Trophoblast cell (in vitro differentiated cells and primary cell): Measurements from ENCODE around the gene NAT14.

Experiments used
- DNase-seq, 2 donors: peaks; one replicate each; pipeline ENCODE4 v3.0.0-alpha.2; 2016
- H2AFZ ChIP-seq: 2 replicates; pipeline ENCODE4 v1.6.1; 2013; ENCODE audit warnings: low read length, moderate library complexity, mild to moderate bottlenecking; ENCODE audit not compliant: insufficient read depth, poor library complexity
- H2AK5ac ChIP-seq: 2 replicates; pipeline ENCODE4 v1.6.1; 2013; ENCODE audit warnings: mild to moderate bottlenecking, low read length
- H2BK120ac ChIP-seq: 2 replicates; pipeline ENCODE4 v1.6.1; 2013; ENCODE audit warnings: low read length, mild to moderate bottlenecking, moderate library complexity; ENCODE audit not compliant: insufficient read depth, poor library complexity
- H2BK12ac ChIP-seq: 2 replicates; pipeline ENCODE4 v1.6.1; 2013; ENCODE audit warnings: mild to moderate bottlenecking, low read length, moderate library complexity
- H2BK5ac ChIP-seq: 2 replicates; pipeline ENCODE4 v1.6.1; 2013; ENCODE audit warnings: low read length, low read depth, moderate library complexity, mild to moderate bottlenecking; ENCODE audit not compliant: poor library complexity
- H3K14ac ChIP-seq: 2 replicates; pipeline ENCODE4 v1.6.1; 2013; ENCODE audit warnings: mild to moderate bottlenecking, low read length
- H3K18ac ChIP-seq: 2 replicates; pipeline ENCODE4 v1.6.1; 2013; ENCODE audit warnings: mild to moderate bottlenecking, low read length
- H3K23ac ChIP-seq: 2 replicates; pipeline ENCODE4 v1.6.1; 2013; ENCODE audit warnings: low read length
- H3K27ac ChIP-seq: 2 replicates; pipeline ENCODE4 v1.5.1; 2013; ENCODE audit warnings: low read depth, mild to moderate bottlenecking, inconsistent platforms, low read length, moderate library complexity
- H3K27me3 ChIP-seq: 2 replicates; pipeline ENCODE4 v1.6.1; 2013; ENCODE audit warnings: inconsistent platforms, mild to moderate bottlenecking, low read length, moderate library complexity; ENCODE audit not compliant: insufficient read depth
- H3K36me3 ChIP-seq, 2 experiments: 1 replicate in 1 of 2; 2 replicates in 1 of 2; pipeline ENCODE4 v1.6.1; 2013; ENCODE audit warnings: low read length in 2 of 2, mild to moderate bottlenecking in 2 of 2, moderate library complexity in 1 of 2; ENCODE audit not compliant: insufficient read depth in 2 of 2, control insufficient read depth in 1 of 2
- H3K4ac ChIP-seq: 2 replicates; pipeline ENCODE4 v1.6.1; 2013; ENCODE audit warnings: low read depth, mild to moderate bottlenecking, low read length, moderate library complexity
- H3K4me1 ChIP-seq, 2 experiments: 1 replicate in 1 of 2; 2 replicates in 1 of 2; pipeline ENCODE4 v1.6.1; 2013; ENCODE audit warnings: low read length in 2 of 2, mild to moderate bottlenecking in 2 of 2, moderate library complexity in 1 of 2; ENCODE audit not compliant: insufficient read depth in 2 of 2, control insufficient read depth in 1 of 2
- H3K4me2 ChIP-seq: 2 replicates; pipeline ENCODE4 v1.6.1; 2013; ENCODE audit warnings: inconsistent platforms, mild to moderate bottlenecking, low read length, moderate library complexity
- H3K4me3 ChIP-seq: 2 replicates; pipeline ENCODE4 v1.5.1; 2013; ENCODE audit warnings: mild to moderate bottlenecking, low read depth, low read length, inconsistent platforms
- H3K79me1 ChIP-seq: one replicate; pipeline ENCODE4 v1.6.1; 2013; ENCODE audit warnings: low read length
- H3K79me2 ChIP-seq: 2 replicates; pipeline ENCODE4 v1.6.1; 2013; ENCODE audit warnings: low read length, mild to moderate bottlenecking; ENCODE audit not compliant: control insufficient read depth, insufficient read depth, poor library complexity
- H3K9ac ChIP-seq: 2 replicates; pipeline ENCODE4 v1.6.1; 2013; ENCODE audit warnings: mild to moderate bottlenecking, low read length
- H3K9me3 ChIP-seq: 2 replicates; pipeline ENCODE4 v1.6.1; 2013; ENCODE audit warnings: low read depth, mild to moderate bottlenecking, control low read depth, inconsistent platforms, low read length; ENCODE audit not compliant: insufficient read depth
- H4K12ac ChIP-seq: 2 replicates; pipeline ENCODE4 v1.6.1; 2013; ENCODE audit warnings: low read depth, mild to moderate bottlenecking, low read length, moderate library complexity
- H4K8ac ChIP-seq: 2 replicates; pipeline ENCODE4 v1.6.1; 2013; ENCODE audit warnings: low read depth, mild to moderate bottlenecking, low read length, moderate library complexity
- H4K91ac ChIP-seq: one replicate; pipeline ENCODE4 v1.6.1; 2013; ENCODE audit warnings: low read depth, mild to moderate bottlenecking, low read length, moderate library complexity
- WGBS: extraction: QIAGEN DNeasy Blood & Tissue Kit; methylation state at CpG from one replicate; pipeline ENCODE4 v1.1.7; 2013; ENCODE audit warnings: missing lambda C conversion rate; ENCODE audit not compliant: insufficient read length, insufficient coverage; ENCODE audit errors: extremely low coverage; 5-methylcytosine and 5-hydroxymethylcytosine counted together

Gene NAT14

DNA sequence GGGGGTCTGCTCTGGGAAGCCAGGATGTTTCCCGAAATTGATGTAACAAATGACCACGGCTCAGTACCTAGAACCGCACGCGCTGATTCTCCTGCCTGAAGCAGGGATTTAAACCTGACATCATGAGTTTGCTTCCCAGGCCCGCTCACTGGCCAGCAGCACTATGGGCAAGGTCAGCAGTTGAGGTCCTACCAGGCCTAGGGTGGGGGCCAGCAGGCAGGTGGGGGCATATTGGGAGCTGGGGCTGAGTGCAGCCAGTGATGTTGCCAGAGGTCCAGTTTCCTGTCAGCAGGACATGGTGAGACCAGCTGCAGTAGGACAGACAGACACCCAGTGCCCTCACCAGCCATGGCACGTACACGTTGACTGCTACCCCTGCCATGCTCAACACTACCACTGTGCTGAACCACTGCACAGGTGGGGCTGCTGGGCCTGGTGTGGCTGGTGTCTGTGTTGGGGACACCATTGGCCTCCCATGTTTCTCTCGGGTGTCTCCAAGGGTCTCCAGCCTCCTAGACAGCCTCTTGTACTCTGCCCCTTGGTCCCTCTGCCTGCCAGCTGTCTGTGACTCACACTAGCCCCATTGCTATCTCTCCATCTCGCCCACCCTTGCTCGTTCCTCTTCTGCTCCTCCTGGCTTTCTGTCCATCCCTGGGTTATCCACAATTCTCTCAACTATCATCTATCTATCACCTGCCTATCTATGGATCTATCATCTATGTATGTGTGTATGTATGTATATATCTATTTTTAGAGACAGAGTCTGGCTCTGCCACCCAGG lies 19.3 kb upstream of the NAT14 start:
- no CpG with 5 or more reads among the region's 11 CpGs for WGBS
- Histone ChIP-seq H4K8ac (no peak overlapping the region), H3K4me3 (no peak overlapping the region), H3K14ac (no peak overlapping the region), H3K23ac (no peak overlapping the region), H3K79me1 (peaks cover 6% of the 10 kb centered on the region), H2BK5ac (no peak overlapping the region), H3K9ac (no peak overlapping the region), H4K91ac (no peak overlapping the region), H3K79me2 (peaks cover 3% of the 10 kb centered on the region), H2BK12ac (no peak overlapping the region), H2BK120ac (no peak overlapping the region), H3K18ac (no peak overlapping the region), H3K27ac (no peak overlapping the region), H3K9me3 (no peaks in the 10 kb centered on the region), H2AK5ac (no peak overlapping the region), H3K27me3 (no peaks in the 10 kb centered on the region), H3K36me3 (no peaks in the 10 kb centered on the region), H4K12ac (no peak overlapping the region), H3K4me2 (no peak overlapping the region), H3K4ac (no peak overlapping the region), H2AFZ (no peak overlapping the region), H3K4me1 (peaks cover 9 to 14% of the 10 kb centered on the region in 2 experiments)
- DNase-seq = no peak

DNA sequence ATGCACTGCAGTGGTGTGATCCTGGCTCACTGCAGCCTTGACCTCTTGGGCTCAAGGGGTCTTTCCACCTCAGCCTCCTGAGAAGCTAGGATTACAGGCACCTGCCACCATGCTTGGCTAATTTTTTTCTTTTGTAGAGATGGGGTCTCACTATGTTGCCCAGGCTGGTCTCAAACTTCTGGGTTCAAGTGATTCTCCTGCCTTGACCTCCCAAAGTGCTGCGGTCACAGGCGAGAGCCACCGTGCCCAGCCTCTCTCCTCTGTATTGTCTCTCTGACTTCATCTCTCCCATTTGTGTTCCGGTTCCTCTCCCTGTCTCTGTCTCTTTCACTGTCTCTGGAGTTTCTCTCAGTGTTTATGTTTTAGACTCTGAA lies 18.8 kb upstream of the NAT14 start:
- Histone ChIP-seq H3K4ac (no peak overlapping the region), H3K27me3 (no peaks in the 10 kb centered on the region), H3K4me2 (no peak overlapping the region), H3K4me1 (peaks cover 7 to 8% of the 10 kb centered on the region in 2 experiments), H3K27ac (no peak overlapping the region), H3K79me2 (peaks cover 2% of the 10 kb centered on the region), H4K91ac (no peak overlapping the region), H3K4me3 (no peak overlapping the region), H3K36me3 (no peaks in the 10 kb centered on the region), H3K18ac (no peak overlapping the region), H2AFZ (no peak overlapping the region), H4K8ac (no peak overlapping the region), H3K79me1 (peaks cover 4% of the 10 kb centered on the region), H2AK5ac (no peak overlapping the region), H3K23ac (no peak overlapping the region), H3K9me3 (no peaks in the 10 kb centered on the region), H2BK12ac (no peak overlapping the region), H3K14ac (no peak overlapping the region), H2BK120ac (no peak overlapping the region), H4K12ac (no peak overlapping the region), H3K9ac (no peak overlapping the region), H2BK5ac (no peak overlapping the region)
- no peak for DNase-seq
- no CpG with 5 or more reads among the region's 4 CpGs for WGBS

DNA sequence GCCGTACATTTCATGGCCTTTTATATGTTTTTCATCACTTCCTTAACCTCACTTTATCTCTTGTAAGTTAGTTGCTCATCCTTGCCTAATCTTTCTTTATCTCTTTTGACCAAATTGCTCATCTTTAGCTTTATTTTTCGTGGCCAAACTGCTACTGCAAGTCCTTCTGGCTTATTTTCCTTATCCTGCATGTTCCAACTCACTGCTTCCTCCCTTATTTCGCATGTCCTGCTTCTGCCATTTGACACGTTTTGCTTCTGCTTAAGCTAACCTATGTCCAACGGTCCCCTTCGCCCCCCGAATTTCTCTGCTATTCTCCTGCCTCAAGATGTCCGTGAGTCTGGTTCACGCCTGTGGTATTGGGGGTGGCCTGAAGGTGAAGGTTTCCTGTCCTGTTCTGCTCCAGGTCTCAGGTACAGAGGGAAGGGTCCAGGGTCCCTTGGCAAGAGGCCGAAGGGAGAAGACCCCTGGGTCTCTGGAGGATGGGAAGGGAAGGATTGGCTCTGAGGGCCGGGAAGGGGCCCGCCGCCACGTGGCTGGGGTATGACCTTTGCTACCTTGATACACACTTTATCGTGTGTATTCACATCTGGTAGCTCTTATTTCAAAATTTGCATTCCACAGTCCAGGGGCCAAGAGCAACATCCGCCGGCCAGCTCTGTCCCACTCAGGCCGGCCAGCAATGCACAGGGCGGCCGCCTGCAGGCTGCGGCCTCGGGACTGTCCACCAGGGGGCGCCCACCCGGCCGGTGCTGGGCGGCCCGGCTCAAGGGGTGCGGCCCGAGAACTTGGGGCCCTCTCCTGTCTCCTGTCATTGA lies 17.5 kb upstream of the NAT14 start:
- Histone ChIP-seq H2AFZ (peak overlapping the region; percentile 59), H3K27ac (no peak overlapping the region), H4K91ac (no peak overlapping the region), H3K18ac (no peak overlapping the region), H4K12ac (peak overlapping the region; percentile 56), H2BK12ac (no peak overlapping the region), H3K9ac (no peak overlapping the region), H2AK5ac (no peak overlapping the region), H3K79me2 (no peaks in the 10 kb centered on the region), H3K36me3 (no peaks in the 10 kb centered on the region), H3K4me3 (no peak overlapping the region), H3K4me1 (peaks cover 3% of the 10 kb centered on the region in 2 experiments), H2BK120ac (no peak overlapping the region), H3K27me3 (no peaks in the 10 kb centered on the region), H3K23ac (no peak overlapping the region), H3K4me2 (no peak overlapping the region), H3K4ac (no peak overlapping the region), H3K14ac (no peak overlapping the region), H3K79me1 (no peaks in the 10 kb centered on the region), H4K8ac (peak overlapping the region; percentile 46), H3K9me3 (no peaks in the 10 kb centered on the region), H2BK5ac (no peak overlapping the region)
- DNase-seq = peak in 1 of 2 donors; percentile 52
- WGBS = no CpG with 5 or more reads among the region's 29 CpGs

DNA sequence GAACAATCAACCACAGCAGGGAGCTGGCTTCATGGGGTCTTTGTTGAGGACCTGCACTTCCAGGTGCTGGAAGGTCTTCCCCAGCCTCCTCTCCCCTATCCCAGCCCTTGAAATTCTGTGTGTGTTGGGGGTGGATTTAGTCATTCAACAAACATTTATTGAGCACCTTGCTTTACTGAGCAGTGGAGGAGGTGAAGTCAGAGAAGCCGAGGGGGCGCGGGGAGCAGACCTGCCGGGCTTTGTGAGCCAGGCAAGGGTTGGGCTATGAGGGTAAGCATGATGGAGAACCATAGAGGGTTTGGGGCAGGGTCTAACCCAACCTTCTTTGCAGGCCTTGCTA lies 17.0 kb upstream of the NAT14 start:
- peak overlapping the region; percentile 56 for H4K12ac ChIP-seq
- H3K4me2 ChIP-seq = no peak overlapping the region
- H2BK120ac ChIP-seq = no peak overlapping the region
- no peaks in the 10 kb centered on the region for H3K79me2 ChIP-seq
- no CpG with 5 or more reads among the region's 4 CpGs for WGBS
- no peak overlapping the region for H2AK5ac ChIP-seq
- no peak overlapping the region for H3K9ac ChIP-seq
- no peak overlapping the region for H3K14ac ChIP-seq
- H4K91ac ChIP-seq = no peak overlapping the region
- H3K27ac ChIP-seq = no peak overlapping the region
- H2BK12ac ChIP-seq = peak overlapping the region; percentile 45
- H2BK5ac ChIP-seq = no peak overlapping the region
- H3K18ac ChIP-seq = no peak overlapping the region
- peak overlapping the region; percentile 59 for H2AFZ ChIP-seq
- no peaks in the 10 kb centered on the region for H3K9me3 ChIP-seq
- H3K36me3 ChIP-seq = no peaks in the 10 kb centered on the region
- H3K4me3 ChIP-seq = no peak overlapping the region
- H3K79me1 ChIP-seq = no peaks in the 10 kb centered on the region
- no peak for DNase-seq
- H3K23ac ChIP-seq = no peak overlapping the region
- peaks cover 3% of the 10 kb centered on the region in 2 experiments for H3K4me1 ChIP-seq
- peak overlapping the region; percentile 51 for H4K8ac ChIP-seq
- no peaks in the 10 kb centered on the region for H3K27me3 ChIP-seq
- no peak overlapping the region for H3K4ac ChIP-seq
